HepG2 (cell line): ENCODE measurements around the gene PCIF1. TPM values are rescaled to one million over a fixed set of nuclear protein-coding genes. Genes with fewer than 3 reads are reported as not detected.

Experiments used
- LBX2 ChIP-seq: sonication (generic); formaldehyde crosslinking; IDR thresholded peaks from 2 replicates; pipeline ENCODE4 v1.5.0; 2020; ENCODE audit warnings: missing genetic modification reagents, mild to moderate bottlenecking, borderline replicate concordance
- NFKB2 ChIP-seq: sonication (generic); formaldehyde crosslinking; IDR thresholded peaks from 2 replicates; pipeline ENCODE4 v1.4.0; 2020; ENCODE audit warnings: missing genetic modification reagents, borderline replicate concordance
- RFX1 ChIP-seq: fragments of 450-650 bp; IDR thresholded peaks from 2 replicates; pipeline ENCODE4 v1.6.1; 2017
- TBX3 ChIP-seq: fragments of 450-650 bp; IDR thresholded peaks from 2 replicates; pipeline ENCODE4 v1.6.1; 2017; ENCODE audit warnings: antibody characterized with exemption, mild to moderate bottlenecking, inconsistent platforms, borderline replicate concordance
- THAP9 ChIP-seq: sonication (generic); formaldehyde crosslinking; IDR thresholded peaks from 2 replicates; pipeline ENCODE4; 2020; ENCODE audit warnings: missing genetic modification reagents, mild to moderate bottlenecking, borderline replicate concordance
- ZC3H13 ChIP-seq: sonication (generic); formaldehyde crosslinking; IDR thresholded peaks from 2 replicates; pipeline ENCODE4 v1.8.1; 2023; ENCODE audit warnings: mild to moderate bottlenecking, missing genetic modification reagents, moderate library complexity
- ZNF17 ChIP-seq: sonication (generic); formaldehyde crosslinking; IDR thresholded peaks from 2 replicates; pipeline ENCODE4 v1.5.0; 2020; ENCODE audit warnings: mild to moderate bottlenecking, missing genetic modification reagents
- polyA plus RNA-seq, 8 experiments: library from polyadenylated mRNA; depleted of rRNA in 3 of 8; stranded (reverse) in 7 of 8; unstranded in 1 of 8; fragments of >200 nt; fragmentation: Illumina TruSeq in 4 of 8; extraction: Trizol in 4 of 8; gene quantifications; 2 replicates each; pipeline versions ENCODE4 v1.2.1 to v1.2.3, GENCODE V29; 2011 to 2016; ENCODE audit warnings: low read depth in 4 of 8, missing spikeins in 1 of 8, mixed read lengths in 1 of 8; ENCODE audit not compliant: insufficient read depth in 1 of 8
- total RNA-seq, 5 experiments: library from RNA; depleted of rRNA; stranded (reverse); fragments of >200 nt; fragmentation: Illumina TruSeq; extraction: Trizol; gene quantifications; 2 replicates each; pipeline ENCODE4 v1.2.3, GENCODE V29; 2016; ENCODE audit warnings: low read depth in 1 of 5
- TF ChIP-seq, protein P1 (sequence below): sonication (generic); formaldehyde crosslinking; IDR thresholded peaks from 2 replicates; pipeline ENCODE4 v1.5.0; 2020; ENCODE audit warnings: mild to moderate bottlenecking, missing genetic modification reagents
- TF ChIP-seq, protein P2 (sequence below): sonication (generic); formaldehyde crosslinking; IDR thresholded peaks from 2 replicates; pipeline ENCODE4 v1.4.0; 2020; ENCODE audit warnings: low read depth, missing genetic modification reagents
- TF ChIP-seq, protein P3 (sequence below): sonication (generic); formaldehyde crosslinking; conservative IDR thresholded peaks from 2 replicates; pipeline ENCODE4 v1.8.1; 2023; ENCODE audit warnings: missing genetic modification reagents
- TF ChIP-seq, protein P4 (sequence below): IDR thresholded peaks from 2 replicates; pipeline ENCODE4 v1.6.1; 2016; ENCODE audit warnings: mild to moderate bottlenecking
- TF ChIP-seq, protein P5 (sequence below): sonication (generic); formaldehyde crosslinking; IDR thresholded peaks from 2 replicates; pipeline ENCODE4 v1.8.0; 2022; ENCODE audit warnings: mild to moderate bottlenecking, missing genetic modification reagents, borderline replicate concordance

PCIF1 gene
- total and polyA plus RNA-seq, 2 of the 13 experiments (the other 11 are each of a cell fraction or from before 2014, with no cell fraction given): 20.9 to 24.4 TPM

DNA sequence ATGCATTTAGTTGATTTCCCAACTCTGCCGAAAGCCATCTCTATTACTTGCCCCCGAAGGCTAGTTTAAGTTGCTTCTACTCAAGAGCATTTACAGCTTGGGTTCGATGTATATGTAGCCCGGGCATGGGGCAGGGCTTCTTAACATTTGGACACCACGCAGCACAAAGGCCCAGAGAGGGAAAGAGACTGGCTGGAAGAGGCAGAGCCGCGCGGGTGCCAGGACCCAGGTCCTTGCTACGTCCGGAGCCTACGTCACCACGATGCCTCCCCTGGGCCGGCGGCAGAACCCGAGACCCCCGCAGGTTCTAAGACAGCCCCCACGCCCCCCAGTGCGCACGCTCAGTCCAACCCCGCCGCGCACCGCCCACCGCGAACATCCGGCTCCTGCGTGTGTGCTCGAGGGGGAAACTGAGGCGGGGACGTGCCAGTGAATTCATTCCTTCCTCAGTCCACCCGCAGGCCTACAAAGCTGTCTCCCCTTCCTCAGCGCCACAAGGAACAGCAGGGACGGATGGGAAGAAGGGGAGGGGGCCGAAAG lies 367 bp upstream of the PCIF1 start (continued):
- TF ChIP-seq ZNF17 (CRISPR knock-in tag) (no peak), THAP9 (no peak), RFX1 (no peak), TBX3 (0 out of 2 replicates have a peak, but pooled peaks have one; percentile 14), LBX2 (CRISPR knock-in tag) (no peak), NFKB2 (CRISPR knock-in tag) (no peak), ZC3H13 (CRISPR knock-in tag) (peak; percentile 99)
- TF ChIP-seq, protein P1, sequence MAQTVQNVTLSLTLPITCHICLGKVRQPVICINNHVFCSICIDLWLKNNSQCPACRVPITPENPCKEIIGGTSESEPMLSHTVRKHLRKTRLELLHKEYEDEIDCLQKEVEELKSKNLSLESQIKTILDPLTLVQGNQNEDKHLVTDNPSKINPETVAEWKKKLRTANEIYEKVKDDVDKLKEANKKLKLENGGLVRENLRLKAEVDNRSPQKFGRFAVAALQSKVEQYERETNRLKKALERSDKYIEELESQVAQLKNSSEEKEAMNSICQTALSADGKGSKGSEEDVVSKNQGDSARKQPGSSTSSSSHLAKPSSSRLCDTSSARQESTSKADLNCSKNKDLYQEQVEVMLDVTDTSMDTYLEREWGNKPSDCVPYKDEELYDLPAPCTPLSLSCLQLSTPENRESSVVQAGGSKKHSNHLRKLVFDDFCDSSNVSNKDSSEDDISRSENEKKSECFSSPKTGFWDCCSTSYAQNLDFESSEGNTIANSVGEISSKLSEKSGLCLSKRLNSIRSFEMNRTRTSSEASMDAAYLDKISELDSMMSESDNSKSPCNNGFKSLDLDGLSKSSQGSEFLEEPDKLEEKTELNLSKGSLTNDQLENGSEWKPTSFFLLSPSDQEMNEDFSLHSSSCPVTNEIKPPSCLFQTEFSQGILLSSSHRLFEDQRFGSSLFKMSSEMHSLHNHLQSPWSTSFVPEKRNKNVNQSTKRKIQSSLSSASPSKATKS: peak; percentile 86; the same call in 1 of the 2 replicates
- TF ChIP-seq, protein P2, sequence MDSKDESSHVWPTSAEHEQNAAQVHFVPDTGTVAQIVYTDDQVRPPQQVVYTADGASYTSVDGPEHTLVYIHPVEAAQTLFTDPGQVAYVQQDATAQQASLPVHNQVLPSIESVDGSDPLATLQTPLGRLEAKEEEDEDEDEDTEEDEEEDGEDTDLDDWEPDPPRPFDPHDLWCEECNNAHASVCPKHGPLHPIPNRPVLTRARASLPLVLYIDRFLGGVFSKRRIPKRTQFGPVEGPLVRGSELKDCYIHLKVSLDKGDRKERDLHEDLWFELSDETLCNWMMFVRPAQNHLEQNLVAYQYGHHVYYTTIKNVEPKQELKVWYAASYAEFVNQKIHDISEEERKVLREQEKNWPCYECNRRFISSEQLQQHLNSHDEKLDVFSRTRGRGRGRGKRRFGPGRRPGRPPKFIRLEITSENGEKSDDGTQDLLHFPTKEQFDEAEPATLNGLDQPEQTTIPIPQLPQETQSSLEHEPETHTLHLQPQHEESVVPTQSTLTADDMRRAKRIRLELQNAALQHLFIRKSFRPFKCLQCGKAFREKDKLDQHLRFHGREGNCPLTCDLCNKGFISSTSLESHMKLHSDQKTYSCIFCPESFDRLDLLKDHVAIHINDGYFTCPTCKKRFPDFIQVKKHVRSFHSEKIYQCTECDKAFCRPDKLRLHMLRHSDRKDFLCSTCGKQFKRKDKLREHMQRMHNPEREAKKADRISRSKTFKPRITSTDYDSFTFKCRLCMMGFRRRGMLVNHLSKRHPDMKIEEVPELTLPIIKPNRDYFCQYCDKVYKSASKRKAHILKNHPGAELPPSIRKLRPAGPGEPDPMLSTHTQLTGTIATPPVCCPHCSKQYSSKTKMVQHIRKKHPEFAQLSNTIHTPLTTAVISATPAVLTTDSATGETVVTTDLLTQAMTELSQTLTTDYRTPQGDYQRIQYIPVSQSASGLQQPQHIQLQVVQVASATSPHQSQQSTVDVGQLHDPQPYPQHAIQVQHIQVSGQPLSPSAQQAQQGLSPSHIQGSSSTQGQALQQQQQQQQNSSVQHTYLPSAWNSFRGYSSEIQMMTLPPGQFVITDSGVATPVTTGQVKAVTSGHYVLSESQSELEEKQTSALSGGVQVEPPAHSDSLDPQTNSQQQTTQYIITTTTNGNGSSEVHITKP (CRISPR knock-in tag): no peak; the same call in 1 of the 2 replicates
- TF ChIP-seq, protein P3, sequence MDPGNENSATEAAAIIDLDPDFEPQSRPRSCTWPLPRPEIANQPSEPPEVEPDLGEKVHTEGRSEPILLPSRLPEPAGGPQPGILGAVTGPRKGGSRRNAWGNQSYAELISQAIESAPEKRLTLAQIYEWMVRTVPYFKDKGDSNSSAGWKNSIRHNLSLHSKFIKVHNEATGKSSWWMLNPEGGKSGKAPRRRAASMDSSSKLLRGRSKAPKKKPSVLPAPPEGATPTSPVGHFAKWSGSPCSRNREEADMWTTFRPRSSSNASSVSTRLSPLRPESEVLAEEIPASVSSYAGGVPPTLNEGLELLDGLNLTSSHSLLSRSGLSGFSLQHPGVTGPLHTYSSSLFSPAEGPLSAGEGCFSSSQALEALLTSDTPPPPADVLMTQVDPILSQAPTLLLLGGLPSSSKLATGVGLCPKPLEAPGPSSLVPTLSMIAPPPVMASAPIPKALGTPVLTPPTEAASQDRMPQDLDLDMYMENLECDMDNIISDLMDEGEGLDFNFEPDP (CRISPR knock-in tag): no peak
- TF ChIP-seq, protein P4, sequence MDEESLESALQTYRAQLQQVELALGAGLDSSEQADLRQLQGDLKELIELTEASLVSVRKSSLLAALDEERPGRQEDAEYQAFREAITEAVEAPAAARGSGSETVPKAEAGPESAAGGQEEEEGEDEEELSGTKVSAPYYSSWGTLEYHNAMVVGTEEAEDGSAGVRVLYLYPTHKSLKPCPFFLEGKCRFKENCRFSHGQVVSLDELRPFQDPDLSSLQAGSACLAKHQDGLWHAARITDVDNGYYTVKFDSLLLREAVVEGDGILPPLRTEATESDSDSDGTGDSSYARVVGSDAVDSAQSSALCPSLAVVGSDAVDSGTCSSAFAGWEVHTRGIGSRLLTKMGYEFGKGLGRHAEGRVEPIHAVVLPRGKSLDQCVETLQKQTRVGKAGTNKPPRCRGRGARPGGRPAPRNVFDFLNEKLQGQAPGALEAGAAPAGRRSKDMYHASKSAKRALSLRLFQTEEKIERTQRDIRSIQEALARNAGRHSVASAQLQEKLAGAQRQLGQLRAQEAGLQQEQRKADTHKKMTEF (CRISPR knock-in tag): no peak; the same call in 1 of the 2 replicates
- TF ChIP-seq, protein P5, sequence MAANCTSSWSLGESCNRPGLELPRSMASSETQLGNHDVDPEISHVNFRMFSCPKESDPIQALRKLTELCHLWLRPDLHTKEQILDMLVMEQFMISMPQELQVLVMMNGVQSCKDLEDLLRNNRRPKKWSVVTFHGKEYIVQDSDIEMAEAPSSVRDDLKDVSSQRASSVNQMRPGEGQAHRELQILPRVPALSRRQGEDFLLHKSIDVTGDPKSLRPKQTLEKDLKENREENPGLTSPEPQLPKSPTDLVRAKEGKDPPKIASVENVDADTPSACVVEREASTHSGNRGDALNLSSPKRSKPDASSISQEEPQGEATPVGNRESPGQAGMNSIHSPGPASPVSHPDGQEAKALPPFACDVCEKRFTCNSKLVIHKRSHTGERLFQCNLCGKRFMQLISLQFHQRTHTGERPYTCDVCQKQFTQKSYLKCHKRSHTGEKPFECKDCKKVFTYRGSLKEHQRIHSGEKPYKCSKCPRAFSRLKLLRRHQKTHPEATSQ: no peak
